Renal pelvis (tissue), 4 donors: ENCODE results near the gene SYNGR1. TPM values are rescaled to one million over a fixed set of nuclear protein-coding genes. Genes with fewer than 3 reads are reported as not detected.
A peak's percentile ranks its signal among the peaks of the same experiment; 100 is the strongest.
"Not testable (repeated sequence)": the region's sequence is repeated elsewhere in the genome, so short reads cannot be mapped to it uniquely, and the experiment has no call there.

Experiments used
- DNase-seq: peaks from one replicate; pipeline ENCODE4 v3.0.0-alpha.2; 2013
- polyA plus RNA-seq, 3 donors: library from polyadenylated mRNA; unstranded; fragments of 120-200 nt; gene quantifications; one replicate each; pipeline ENCODE4 v1.2.1, GENCODE V29; 2013; ENCODE audit not compliant: insufficient read length in 3 of 3

The SYNGR1 gene
- polyA plus RNA-seq, 3 donors = 25.2 to 27.7 (median 27.4) TPM

DNA sequence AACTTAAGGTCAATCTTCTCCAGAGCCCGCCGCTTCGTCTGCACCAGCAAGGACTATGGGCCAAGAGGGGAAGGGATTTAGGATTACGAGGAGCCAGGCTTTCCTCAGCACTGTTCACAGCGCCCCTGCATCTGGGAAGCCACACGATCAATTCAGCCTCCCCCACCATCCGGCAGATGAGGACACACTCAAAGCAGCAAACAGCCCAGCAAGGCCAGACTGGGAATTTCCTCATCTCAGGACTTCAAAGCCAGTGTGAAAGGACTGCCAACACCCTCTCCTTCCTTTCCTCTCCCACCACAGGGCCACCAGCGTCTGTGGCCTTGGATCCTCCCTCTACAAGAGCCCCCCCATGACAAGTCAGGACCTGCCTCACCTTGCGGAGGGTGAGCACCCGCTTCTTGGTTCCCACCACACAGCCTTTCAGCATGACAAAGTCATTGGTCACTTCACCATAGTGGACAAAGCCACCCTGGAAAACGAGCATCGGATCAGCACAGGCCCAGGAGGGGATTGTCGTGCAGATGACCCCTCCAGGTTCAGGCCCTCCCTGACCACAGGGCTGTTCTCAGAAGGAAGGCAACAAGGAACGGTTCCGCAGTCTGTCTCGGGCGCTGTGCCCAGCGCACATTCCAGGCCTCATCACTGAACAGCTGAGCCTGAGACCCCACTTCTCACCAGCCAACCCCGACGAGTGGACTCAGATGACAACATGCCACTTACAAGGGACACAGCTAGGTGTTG lies 36.4 kb upstream of the SYNGR1 start:
- no peak for DNase-seq

DNA sequence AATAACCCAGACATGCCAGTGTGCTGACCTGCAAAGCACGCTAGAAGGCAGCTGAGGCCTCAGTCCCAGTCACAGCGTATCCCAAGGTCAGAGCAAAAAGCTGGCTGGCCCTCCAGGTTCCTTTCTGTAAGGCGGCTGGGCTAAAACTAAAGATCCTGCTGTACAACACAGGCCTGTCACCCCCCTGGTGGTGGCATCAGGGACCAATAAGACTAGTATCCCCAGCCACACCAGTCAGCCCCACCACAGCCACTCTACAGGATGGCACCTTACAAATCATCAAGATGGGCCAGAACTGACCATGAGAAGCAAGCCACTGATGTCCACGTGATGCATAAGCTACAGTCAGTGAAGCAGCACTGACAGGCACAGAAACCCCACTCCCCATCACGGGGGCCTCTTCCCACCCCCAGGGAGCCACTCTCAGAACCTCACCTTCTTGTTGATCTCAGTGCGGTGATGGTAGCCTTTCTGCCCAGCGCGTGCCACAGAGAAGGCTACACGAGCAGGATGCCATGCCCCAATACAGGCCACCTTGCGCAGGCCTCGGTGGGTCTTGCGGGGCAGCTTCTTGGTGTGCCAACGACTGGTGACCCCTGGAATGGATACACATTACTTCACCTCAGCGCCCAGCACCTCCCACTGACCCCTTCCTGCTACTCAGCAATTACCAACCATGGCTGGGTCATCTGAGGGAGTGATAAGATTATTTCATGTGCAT lies 35.4 kb upstream of the SYNGR1 start:
- DNase-seq = no peak

DNA sequence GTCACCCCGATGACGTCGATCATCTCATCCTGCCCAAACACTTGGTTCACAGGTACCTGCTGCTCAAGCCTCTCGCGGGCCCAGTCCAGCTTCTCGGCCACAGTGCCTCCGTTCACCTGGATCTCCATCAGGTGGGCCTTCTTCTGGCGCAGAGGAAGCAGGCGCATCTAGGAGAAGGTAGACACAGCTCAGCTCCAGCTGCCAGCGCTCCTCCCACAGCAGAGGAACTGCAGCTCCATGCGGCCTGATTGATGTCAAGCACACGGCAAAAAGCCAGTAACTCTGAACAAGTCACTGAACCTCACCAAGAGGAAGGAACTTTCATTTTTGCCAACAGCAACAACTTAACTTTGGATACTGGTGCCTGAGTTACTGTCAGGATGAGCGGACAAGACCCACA lies 34.4 kb upstream of the SYNGR1 start:
- no peak for DNase-seq

DNA sequence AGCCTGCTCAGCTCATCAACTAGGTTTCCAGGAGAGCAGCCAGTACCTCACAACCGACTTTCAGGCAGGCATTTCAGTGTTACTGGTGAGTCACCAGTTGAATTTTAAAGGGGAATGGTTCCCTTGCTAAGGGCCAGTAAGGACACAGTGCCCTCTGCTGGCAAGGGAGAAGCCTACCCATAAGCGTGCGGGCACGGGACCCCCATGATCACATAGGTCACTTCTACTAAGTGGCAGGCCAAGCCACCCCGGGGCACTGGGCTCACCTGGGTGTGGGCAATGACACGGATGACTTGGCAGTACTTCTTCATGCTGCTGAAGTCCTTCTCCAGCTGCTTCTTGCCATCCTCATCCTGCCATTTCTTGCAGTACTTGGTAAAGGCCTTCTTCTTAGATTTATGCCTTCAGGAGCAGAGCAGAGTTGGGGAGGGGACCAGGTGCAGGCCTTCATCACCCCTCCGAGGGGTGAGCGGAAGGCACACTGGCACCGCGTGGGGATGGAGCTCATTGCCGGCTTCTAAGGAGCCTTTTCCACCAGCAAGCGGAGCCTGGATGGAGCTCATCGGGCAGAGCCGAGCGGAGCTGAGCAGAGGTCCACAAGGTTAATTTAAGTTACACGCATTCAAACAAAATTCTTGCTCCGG lies 33.2 kb upstream of the SYNGR1 start:
- DNase-seq = peak; percentile 79

DNA sequence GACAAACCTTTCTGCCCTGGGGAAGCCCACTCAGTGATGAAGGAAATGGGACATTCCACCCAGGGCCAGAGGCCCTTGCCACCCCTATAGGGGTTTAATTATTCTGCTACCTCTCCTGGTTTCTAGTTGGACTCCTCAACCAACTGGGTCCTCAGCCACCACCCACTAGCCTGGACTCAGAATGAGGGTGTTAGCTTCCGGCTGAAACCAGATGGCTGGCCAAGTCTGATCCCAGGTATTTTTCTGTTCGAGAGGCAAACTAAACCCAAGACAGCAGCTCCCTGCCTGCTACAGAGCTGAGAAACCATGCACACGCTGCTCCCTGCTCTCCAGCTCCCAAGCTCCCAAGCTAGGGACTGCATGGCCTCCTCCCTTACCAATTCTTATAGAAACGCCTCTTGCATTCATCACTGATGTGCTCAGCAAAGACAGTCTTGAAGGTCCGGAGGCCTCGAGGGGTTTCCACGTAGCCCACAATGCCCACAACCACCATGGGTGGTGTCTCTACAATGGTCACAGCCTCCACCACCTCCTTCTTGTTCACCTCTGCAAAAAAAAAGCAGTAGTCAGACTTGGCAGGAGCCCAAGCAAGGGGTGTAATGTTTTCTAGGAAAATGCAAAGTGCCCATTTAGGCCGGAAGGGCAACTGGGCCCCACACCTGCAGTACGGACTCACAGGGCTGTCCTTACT lies 32.6 kb upstream of the SYNGR1 start:
- DNase-seq = no peak

DNA sequence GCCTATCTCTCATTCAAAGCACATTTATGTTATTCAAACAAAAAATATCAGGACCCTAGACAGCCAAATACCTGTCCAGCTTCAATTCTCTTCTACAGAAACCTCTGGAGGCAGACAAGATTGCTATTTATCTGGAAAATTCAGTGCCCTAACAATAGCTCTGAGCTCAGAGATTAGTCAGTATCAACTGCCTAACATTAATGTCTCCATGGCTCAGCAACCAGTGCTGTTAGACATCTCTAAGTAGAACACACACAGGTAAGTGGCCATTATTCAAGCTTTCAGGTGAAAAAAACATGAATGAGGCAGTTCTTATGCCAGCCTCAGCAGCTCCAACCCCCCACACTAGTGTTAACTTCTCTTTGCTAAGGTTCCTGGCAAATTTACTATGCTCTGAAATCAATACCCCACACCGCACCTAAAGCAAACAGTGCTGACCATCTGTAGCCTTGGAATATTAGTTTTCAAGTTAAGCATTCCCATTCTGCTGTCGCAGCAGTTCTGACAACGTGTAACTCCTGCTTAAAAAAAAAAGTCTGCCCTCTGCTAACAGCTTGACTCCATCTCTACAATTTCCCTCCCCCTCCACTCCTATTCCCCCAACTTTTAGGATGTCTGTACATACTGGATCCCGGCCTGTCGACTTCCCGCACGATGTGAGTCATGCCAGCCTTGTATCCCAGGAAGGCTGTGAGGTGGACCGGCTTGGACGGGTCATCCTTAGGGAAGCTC lies 31.9 kb upstream of the SYNGR1 start:
- no peak for DNase-seq

DNA sequence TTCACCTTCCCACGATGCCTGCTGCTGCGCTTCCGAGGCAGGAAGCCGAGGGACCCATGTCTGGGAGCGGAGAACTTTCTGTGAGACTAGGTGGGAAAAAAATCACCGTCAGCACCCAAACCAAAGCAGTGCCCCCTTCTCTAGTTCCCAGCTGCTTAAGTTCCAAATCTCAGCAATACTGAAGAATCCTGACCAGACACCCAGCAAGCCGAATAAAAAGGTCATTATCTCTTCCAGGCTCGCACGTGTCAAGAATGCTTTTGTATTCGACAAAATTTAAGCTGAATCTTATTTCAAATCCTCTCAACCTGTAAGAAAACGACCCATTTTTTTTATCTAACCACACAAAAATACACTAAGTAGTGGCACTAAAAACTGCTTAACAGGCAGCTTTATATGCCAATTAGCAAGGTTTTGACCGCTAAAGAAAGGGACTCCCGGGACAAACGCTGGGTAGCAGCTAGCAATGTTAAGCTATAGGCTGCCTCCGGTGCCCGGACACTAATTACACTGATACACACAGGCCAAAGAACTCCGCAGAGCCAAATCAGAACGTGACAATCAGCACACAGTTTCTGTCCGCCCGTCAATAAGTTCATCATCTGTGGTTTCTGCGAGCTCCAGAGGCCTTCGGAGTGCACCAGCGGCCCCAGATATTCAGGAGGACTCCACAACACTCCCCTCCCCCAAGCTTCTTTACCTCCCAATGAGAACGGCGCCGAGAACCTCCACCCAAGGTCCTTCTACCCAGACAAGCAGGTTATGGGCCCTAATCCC lies 31.1 kb upstream of the SYNGR1 start:
- peak; percentile 65 for DNase-seq

GRCh38 chr22:39319284-39320022 lies 30.3 kb upstream of the SYNGR1 start, which contains the start of gene RPL3:
TSS of gene RPL3 (minus strand) at chr22:39319623. CDS start at chr22:39319597, 26 bp downstream.
- peak; percentile 100 for DNase-seq

DNA sequence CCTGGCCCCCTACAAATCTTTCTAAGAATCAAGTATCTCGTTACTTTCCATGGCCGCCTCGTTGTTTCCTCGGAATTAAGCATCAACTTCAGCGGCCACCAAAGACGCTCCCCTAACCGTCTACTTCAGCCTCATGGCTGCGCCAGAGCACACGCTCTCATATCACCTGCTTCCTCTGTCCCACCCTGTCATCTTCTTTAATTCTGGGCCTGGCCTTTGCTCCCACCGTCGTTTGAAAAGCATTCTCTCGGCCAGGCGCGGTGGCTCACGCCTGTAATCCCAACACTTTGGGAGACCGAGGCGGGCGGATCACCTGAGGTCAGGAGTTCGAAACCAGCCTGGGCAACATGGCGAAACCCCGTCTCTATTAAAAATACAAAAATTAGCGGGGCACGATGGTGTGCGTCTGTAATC lies 29.2 kb upstream of the SYNGR1 start:
- not testable (repeated sequence) for DNase-seq

GRCh38 chr22:39325392-39325932 lies 24.3 kb upstream of the SYNGR1 start:
- no peak for DNase-seq

- DNase-seq = no peak
Measured at GRCh38 chr22:39327995-39328754, 21.6 kb upstream of the SYNGR1 start.

DNA sequence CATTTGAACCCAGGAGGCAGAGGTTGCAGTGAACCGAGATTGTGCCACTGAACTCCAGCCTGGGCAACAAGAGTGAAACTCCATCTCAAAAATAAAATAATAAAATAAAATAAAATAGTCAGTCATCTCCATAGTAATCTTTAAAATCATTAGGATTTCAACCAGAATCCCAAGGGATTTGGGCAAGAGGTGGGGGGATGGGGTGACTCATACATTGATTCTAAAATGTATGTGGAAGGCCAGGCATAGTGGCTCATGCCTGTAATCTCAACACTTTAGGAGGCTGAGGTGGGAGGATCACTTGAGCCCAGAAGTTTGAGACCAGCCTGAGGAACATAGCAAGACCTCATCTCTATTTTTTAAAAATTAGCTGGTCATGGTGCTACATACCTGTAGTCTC lies 19.2 kb upstream of the SYNGR1 start:
- DNase-seq = not testable (repeated sequence)

DNA sequence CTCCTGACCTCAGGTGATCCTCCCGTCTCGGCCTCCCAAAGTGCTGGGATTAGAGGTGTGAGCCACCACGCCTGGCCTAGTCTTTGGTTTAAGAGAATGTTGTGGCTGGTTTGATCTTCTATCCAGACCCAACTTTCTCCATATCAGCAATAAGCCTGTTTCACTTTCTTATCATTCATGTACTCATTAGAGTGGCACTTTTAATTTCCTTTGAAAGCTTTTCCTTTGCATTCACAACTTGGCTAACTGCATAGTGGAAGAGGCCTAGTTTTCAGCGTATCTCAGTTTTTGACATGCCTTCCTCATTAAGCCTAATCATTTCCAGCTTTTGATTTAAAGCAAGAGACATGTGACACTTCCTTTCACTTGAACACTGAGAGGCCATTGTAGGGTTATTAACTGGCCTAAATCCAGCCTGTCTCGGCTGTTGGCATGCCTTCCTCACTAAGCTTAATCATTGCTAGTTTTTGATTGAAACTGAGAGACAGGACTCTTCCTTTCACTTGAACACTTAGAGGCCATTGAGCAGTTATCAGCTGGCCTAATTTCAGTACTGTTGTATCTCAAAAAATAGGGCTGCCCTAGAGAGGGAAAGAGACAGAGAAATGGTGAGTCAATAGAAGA lies 17.2 kb upstream of the SYNGR1 start:
- DNase-seq = no peak

DNA sequence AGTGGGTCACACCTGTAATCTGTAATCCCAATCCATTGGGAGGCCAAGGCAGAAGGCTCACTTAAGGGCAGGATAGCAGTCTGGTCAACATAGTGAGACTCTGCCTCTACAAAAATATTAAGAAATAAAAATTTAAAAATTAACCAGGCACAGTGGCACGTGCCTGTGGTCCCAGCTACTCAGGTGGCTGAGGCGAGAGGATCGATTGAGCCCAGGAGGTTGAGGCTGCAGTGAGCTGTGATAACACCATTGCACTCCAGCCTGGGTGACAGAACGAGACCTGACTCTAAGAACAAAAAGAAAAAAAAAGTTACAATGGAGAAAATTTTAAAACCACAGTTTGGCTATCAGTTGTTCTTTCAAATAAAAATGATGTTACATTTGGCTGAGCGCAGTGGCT lies 13.4 kb upstream of the SYNGR1 start:
- no peak for DNase-seq

GRCh38 chr22:39339775-39340174 lies 10.0 kb upstream of the SYNGR1 start:
- not testable (repeated sequence) for DNase-seq

DNA sequence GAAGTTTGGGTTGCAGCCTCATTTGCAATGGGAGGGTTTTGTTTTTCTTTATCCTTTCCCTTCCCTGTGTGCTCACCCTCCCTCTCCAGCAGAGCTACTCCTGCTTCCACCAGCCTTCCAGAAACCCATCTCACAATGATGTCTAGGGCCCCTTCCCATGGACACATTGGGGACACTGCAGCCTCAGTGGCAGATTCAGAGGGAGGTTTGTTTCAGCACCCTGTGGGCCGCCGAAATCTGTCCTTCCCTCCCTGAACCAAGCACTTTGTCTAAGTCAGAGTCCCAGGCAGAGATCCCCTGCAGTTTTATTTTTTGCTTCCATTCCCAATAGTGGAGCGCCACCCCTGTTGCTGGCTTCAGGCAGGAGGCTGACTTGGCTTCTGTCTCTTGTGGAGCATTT lies 8.6 kb upstream of the SYNGR1 start:
- DNase-seq = no peak

DNA sequence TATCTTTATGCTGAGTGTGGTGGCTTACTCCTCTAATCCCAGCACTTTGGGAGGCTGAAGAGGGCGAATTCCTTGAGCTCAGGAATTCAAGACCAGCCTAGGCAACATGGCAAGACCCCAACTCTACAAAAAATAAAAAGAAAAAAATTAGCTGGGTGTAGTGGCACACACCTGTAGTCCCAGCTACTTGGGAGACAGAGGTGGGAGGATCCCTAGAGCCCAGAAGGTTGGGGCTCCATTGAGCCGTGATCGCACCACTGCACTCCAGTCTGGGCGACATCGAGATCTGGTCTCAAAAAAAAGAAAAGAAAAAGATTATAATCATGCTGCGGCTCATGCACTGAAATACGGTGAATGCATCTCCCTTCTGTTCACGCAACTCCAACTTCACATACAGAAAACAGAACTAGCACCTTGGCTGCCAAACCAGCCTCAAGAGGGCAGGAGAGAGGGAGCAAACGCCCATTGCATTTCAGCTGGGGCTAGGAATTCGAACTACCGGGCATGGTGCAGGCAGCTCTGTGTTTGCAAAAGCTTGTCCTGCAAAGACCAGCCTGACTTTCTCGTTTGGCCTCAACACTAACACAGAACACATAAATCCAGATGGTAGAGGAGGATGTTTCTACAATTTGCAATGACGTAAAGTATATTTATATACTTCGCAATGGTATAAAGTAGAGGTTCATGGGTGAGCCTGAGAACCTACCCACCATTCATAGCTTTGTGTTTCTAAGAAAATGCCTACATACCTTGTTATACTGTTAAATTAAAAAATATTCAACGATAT lies 6.3 kb upstream of the SYNGR1 start:
- DNase-seq = peak; percentile 64

DNA sequence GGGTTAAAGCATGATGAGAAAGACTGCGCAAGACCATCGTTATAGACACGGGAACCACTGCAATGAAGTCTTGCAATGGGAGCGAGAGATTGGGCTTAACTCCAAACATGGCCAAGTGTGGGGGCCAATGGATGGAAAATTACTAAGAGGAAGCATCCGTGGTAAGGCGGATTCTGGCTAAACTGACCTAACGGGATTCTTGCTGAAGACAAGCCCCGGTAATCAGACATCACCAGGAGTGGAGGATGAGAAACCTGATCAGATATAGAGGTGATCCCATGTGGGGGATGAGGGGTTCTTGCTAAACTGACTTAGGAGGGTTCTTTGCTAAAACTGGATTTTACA lies 5.8 kb upstream of the SYNGR1 start:
- no peak for DNase-seq
